Hepatocyte (in vitro differentiated cells): ENCODE data around the gene MS4A7. TPM values are rescaled to one million over a fixed set of nuclear protein-coding genes. Genes with fewer than 3 reads are reported as not detected.
A peak's percentile ranks its signal among the peaks of the same experiment; 100 is the strongest.

Experiments used
- DNase-seq: peaks from one replicate; pipeline ENCODE4 v3.0.0-alpha.2; 2016; ENCODE audit warnings: low spot score
- H2AFZ ChIP-seq: fragments of 200-600 bp; sonication (generic); 2 replicates; pipeline ENCODE4 v1.6.0; 2016; ENCODE audit warnings: antibody characterized with exemption, mild to moderate bottlenecking
- H3K27ac ChIP-seq: fragments of 200-600 bp; sonication (generic); 2 replicates; pipeline ENCODE4 v1.5.1; 2016; ENCODE audit warnings: mild to moderate bottlenecking
- H3K27me3 ChIP-seq: fragments of 200-600 bp; sonication (generic); 2 replicates; pipeline ENCODE4 v1.6.1; 2016
- H3K36me3 ChIP-seq: fragments of 200-600 bp; sonication (generic); replicated peaks from 2 replicates; pipeline ENCODE4 v1.5.1; 2016; ENCODE audit warnings: low read depth; ENCODE audit not compliant: insufficient read depth
- H3K4me1 ChIP-seq: fragments of 200-600 bp; sonication (generic); 2 replicates; pipeline ENCODE4 v1.5.1; 2016; ENCODE audit warnings: mild to moderate bottlenecking, moderate library complexity; ENCODE audit not compliant: insufficient read depth
- H3K4me2 ChIP-seq: fragments of 200-600 bp; sonication (generic); 2 replicates; pipeline ENCODE4 v1.6.0; 2016
- H3K4me3 ChIP-seq: fragments of 200-600 bp; sonication (generic); 2 replicates; pipeline ENCODE4 v1.5.1; 2016; ENCODE audit warnings: mild to moderate bottlenecking
- H3K79me2 ChIP-seq: fragments of 200-600 bp; sonication (generic); 2 replicates; pipeline ENCODE4 v1.6.0; 2017; ENCODE audit warnings: mild to moderate bottlenecking
- H3K9me2 ChIP-seq: fragments of 200-600 bp; sonication (generic); replicated peaks from 2 replicates; pipeline ENCODE4 v1.6.0; 2017; ENCODE audit warnings: mild to moderate bottlenecking; ENCODE audit not compliant: insufficient read depth
- H3K9me3 ChIP-seq: fragments of 200-600 bp; sonication (generic); 2 replicates; pipeline ENCODE4 v1.5.1; 2016; ENCODE audit warnings: low read depth, mild to moderate bottlenecking
- H4K20me1 ChIP-seq: fragments of 200-600 bp; sonication (generic); 2 replicates; pipeline ENCODE4 v1.6.0; 2016; ENCODE audit warnings: mild to moderate bottlenecking; ENCODE audit not compliant: insufficient read depth, poor library complexity, severe bottlenecking
- EZH2 ChIP-seq: fragments of 200-600 bp; sonication (generic); IDR thresholded peaks from 2 replicates; pipeline ENCODE4 v1.6.1; 2016; ENCODE audit warnings: antibody characterized with exemption, mild to moderate bottlenecking, borderline replicate concordance
- EZH2phosphoT487 ChIP-seq: fragments of 200-600 bp; sonication (generic); IDR thresholded peaks from one replicate; pipeline ENCODE4 v1.6.1; 2018; ENCODE audit warnings: antibody characterized with exemption, mild to moderate bottlenecking, low read depth, moderate library complexity; ENCODE audit not compliant: unreplicated experiment, severe bottlenecking
- WGBS: methylation state at CpG from one replicate; pipeline ENCODE4 v1.1.6; 2016; ENCODE audit warnings: low lambda C conversion rate; ENCODE audit errors: missing lambda C conversion rate; 5-methylcytosine and 5-hydroxymethylcytosine counted together
- polyA plus RNA-seq: library from polyadenylated mRNA; unstranded; fragments of >200 nt; fragmentation: Nextera tagmentation; extraction: Ambion mirVana; gene quantifications from 2 replicates; pipeline ENCODE4 v1.2.1, GENCODE V29; 2016
- total RNA-seq: library from RNA; depleted of rRNA; stranded (reverse); fragments of >200 nt; gene quantifications from 2 replicates; pipeline ENCODE4 v1.2.3, GENCODE V29; 2014
- TF ChIP-seq, protein P1 (sequence below): fragments of 200-600 bp; sonication (generic); IDR thresholded peaks from 2 replicates; pipeline ENCODE4 v1.5.1; 2016; ENCODE audit warnings: antibody characterized with exemption, mild to moderate bottlenecking; ENCODE audit not compliant: poor library complexity

Gene MS4A7
- total and polyA plus RNA-seq, 2 experiments from 2014 or later, result 0.60 to 1.8 TPM

DNA sequence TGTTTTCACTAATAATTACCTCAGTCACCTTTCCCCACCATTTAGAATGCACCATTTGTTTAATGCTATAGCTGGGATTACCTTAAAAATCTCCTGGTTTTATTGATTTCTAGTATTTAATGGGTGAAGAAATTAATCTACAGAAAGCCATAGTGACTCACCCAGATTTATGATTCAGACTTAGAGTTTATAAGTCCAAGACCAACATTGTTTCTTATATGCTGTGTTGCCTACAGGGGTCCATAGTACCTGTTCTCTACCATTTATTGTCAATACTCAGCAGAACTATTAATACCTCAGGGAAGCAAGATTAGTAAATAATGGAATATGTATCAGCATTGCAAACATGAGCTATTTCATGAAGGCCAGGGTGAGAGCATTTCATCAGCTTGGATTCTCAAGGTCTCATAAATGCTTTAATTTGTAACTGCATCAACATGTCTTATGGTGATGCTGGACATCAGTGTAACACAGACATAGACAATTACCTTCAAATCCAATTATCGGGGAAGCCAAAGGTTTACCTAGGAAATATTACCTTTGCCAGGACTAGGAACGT is 8.0 kb upstream of the MS4A7 start:
- no peak for DNase-seq
- Histone ChIP-seq H3K9me2 (no peaks in the 10 kb centered on the region), H3K79me2 (no peaks in the 10 kb centered on the region), H3K36me3 (no peaks in the 10 kb centered on the region), H3K27me3 (no peaks in the 10 kb centered on the region), H3K4me3 (no peak overlapping the region), H3K27ac (peak overlapping the region; percentile 71), H3K9me3 (no peaks in the 10 kb centered on the region), H3K4me1 (no peaks in the 10 kb centered on the region), H4K20me1 (no peaks in the 10 kb centered on the region), H3K4me2 (peak overlapping the region; percentile 13), H2AFZ (no peak overlapping the region)
- 47% methylated on average over 2 of the region's 2 CpGs for WGBS
- TF ChIP-seq, protein P1, sequence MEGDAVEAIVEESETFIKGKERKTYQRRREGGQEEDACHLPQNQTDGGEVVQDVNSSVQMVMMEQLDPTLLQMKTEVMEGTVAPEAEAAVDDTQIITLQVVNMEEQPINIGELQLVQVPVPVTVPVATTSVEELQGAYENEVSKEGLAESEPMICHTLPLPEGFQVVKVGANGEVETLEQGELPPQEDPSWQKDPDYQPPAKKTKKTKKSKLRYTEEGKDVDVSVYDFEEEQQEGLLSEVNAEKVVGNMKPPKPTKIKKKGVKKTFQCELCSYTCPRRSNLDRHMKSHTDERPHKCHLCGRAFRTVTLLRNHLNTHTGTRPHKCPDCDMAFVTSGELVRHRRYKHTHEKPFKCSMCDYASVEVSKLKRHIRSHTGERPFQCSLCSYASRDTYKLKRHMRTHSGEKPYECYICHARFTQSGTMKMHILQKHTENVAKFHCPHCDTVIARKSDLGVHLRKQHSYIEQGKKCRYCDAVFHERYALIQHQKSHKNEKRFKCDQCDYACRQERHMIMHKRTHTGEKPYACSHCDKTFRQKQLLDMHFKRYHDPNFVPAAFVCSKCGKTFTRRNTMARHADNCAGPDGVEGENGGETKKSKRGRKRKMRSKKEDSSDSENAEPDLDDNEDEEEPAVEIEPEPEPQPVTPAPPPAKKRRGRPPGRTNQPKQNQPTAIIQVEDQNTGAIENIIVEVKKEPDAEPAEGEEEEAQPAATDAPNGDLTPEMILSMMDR, result no peak
- no peak for TF ChIP-seq EZH2
- no peak for TF ChIP-seq EZH2phosphoT487

DNA sequence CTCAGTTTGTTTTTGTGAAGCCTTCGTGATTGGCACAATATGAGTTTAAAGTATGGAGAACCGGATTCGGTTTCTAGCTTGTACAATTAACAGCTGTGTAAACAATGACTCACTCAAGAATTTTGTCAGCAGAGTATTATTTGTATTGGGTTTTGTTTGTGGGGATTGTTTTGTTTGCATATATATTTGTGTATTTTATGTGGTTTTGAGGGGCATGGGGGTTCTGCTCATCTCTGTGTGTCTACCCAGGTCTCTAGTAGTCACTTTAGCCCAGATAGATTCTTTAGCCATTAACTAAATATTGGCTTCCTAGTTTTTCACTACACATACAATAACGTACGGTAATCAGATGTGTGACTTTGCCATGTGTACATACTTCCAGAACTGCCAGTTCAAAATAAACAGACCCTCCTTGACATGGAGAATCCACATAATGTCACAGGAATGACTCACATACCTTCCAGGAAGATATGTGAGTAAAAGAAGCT is 7.5 kb upstream of the MS4A7 start:
- Histone ChIP-seq H2AFZ (no peak overlapping the region), H3K36me3 (no peaks in the 10 kb centered on the region), H3K9me2 (no peaks in the 10 kb centered on the region), H3K4me2 (peak overlapping the region; percentile 13), H4K20me1 (no peaks in the 10 kb centered on the region), H3K27ac (peak overlapping the region; percentile 71), H3K27me3 (no peaks in the 10 kb centered on the region), H3K4me1 (no peaks in the 10 kb centered on the region), H3K79me2 (no peaks in the 10 kb centered on the region), H3K9me3 (no peaks in the 10 kb centered on the region), H3K4me3 (no peak overlapping the region)
- TF ChIP-seq, protein P1, result no peak
- TF ChIP-seq EZH2 (no peak), EZH2phosphoT487 (no peak)
- DNase-seq, result peak; percentile 18
- 44% methylated on average over 5 of the region's 5 CpGs for WGBS

DNA sequence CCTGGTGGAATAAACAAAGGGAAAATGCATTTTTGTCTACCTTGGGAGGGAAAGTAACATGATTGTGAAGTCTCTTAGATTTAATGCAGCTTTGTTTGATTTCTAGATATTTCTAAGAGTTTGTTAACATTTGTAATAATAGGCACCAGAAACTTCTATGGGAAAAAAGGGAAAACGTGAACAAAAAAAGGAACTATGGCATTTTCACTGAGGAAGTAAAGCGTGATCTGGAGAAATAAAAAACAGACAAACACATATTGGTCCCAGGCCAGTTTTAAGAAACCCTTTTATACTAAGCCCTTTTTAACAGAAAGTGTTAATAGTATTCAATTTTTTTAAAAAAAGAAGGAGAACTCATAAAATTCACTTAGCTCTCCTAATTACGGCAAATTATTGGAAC is 6.9 kb upstream of the MS4A7 start:
- Histone ChIP-seq H3K9me3 (no peaks in the 10 kb centered on the region), H3K4me2 (no peak overlapping the region), H3K9me2 (no peaks in the 10 kb centered on the region), H3K79me2 (no peaks in the 10 kb centered on the region), H3K27ac (peak overlapping the region; percentile 36), H3K36me3 (no peaks in the 10 kb centered on the region), H3K4me1 (no peaks in the 10 kb centered on the region), H4K20me1 (no peaks in the 10 kb centered on the region), H3K4me3 (no peak overlapping the region), H2AFZ (no peak overlapping the region), H3K27me3 (no peaks in the 10 kb centered on the region)
- TF ChIP-seq EZH2phosphoT487, result no peak
- TF ChIP-seq, protein P1, result no peak
- TF ChIP-seq EZH2, result no peak
- 80% methylated on average over 3 of the region's 3 CpGs for WGBS
- no peak for DNase-seq
